HEK293 (cell line): Measurements from ENCODE around the gene RBP2.

Experiments
- TCF7L2 ChIP-seq: IDR thresholded peaks from 2 replicates; pipeline ENCODE4 v1.6.1; 2011; ENCODE audit warnings: low read depth, mild to moderate bottlenecking, inconsistent platforms, low read length, moderate library complexity, borderline replicate concordance
- ZFHX2 ChIP-seq: fragments of 450-650 bp; formaldehyde crosslinking; conservative IDR thresholded peaks from 2 replicates; pipeline ENCODE4 v1.5.1; 2016; ENCODE audit warnings: missing biosample characterization, missing genetic modification characterization
- ZFP3 ChIP-seq: fragments of 450-650 bp; formaldehyde crosslinking; IDR thresholded peaks from 2 replicates; pipeline ENCODE4 v1.5.1; 2016; ENCODE audit warnings: low read depth, missing biosample characterization, missing genetic modification characterization
- ZNF133 ChIP-seq: fragments of 450-650 bp; formaldehyde crosslinking; IDR thresholded peaks from 2 replicates; pipeline ENCODE4 v1.5.1; 2016; ENCODE audit warnings: missing biosample characterization, missing genetic modification characterization
- ZNF433 ChIP-seq: fragments of 450-650 bp; formaldehyde crosslinking; IDR thresholded peaks from 2 replicates; pipeline ENCODE4 v1.5.1; 2016; ENCODE audit warnings: missing biosample characterization, missing genetic modification characterization, low read depth
- ZNF658 ChIP-seq: fragments of 450-650 bp; formaldehyde crosslinking; IDR thresholded peaks from 2 replicates; pipeline ENCODE4; 2016; ENCODE audit warnings: missing biosample characterization, missing genetic modification characterization
- ZNF768 ChIP-seq: fragments of 450-650 bp; formaldehyde crosslinking; IDR thresholded peaks from 2 replicates; pipeline ENCODE4 v1.5.1; 2018; ENCODE audit warnings: missing biosample characterization, mild to moderate bottlenecking, missing genetic modification characterization
- TF ChIP-seq, protein P1 (sequence below): fragments of 450-650 bp; formaldehyde crosslinking; IDR thresholded peaks from 2 replicates; pipeline ENCODE4 v1.5.1; 2016; ENCODE audit warnings: missing biosample characterization, missing genetic modification characterization
- TF ChIP-seq, protein P2 (sequence below): fragments of 450-650 bp; IDR thresholded peaks from 2 replicates; pipeline ENCODE4 v1.5.1; 2018; ENCODE audit warnings: missing biosample characterization, mild to moderate bottlenecking, missing genetic modification characterization
- TF ChIP-seq, protein P3 (sequence below): fragments of 450-650 bp; formaldehyde crosslinking; IDR thresholded peaks from 2 replicates; pipeline ENCODE4 v1.5.1; 2016; ENCODE audit warnings: missing biosample characterization, missing genetic modification characterization
- TF ChIP-seq, protein P4 (sequence below): fragments of 450-650 bp; formaldehyde crosslinking; IDR thresholded peaks from 2 replicates; pipeline ENCODE4 v1.5.1; 2016; ENCODE audit warnings: missing biosample characterization, missing genetic modification characterization
- TF ChIP-seq, protein P5 (sequence below): fragments of 450-650 bp; formaldehyde crosslinking; IDR thresholded peaks from 2 replicates; pipeline ENCODE4 v1.5.1; 2017; ENCODE audit warnings: missing biosample characterization, missing genetic modification characterization
- TF ChIP-seq, protein P6 (sequence below): sonication (generic); formaldehyde crosslinking; IDR thresholded peaks from 2 replicates; pipeline ENCODE4 v1.8.1; 2022; ENCODE audit warnings: mild to moderate bottlenecking, moderate library complexity, missing genetic modification reagents

DNA sequence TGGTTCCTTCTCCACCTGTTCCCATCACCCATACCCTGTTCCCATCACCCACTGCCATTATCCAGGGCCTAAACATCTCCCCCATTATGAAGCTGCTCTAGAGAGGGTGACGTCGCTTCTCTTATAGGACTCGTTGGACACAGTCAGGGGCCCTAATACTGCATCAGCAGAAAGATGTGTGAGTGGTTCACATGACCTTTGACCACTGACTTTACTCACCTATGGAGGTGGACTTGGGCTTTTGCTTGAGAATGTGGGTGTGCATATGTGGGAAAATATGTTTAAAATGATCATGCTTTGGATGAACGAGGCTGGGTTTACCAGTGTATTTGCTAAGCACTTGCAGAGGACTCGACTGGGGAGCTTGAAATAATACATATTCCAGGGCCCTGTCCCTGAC is 26.8 kb downstream of the RBP2 start:
- TF ChIP-seq ZFP3 (no peak), ZNF433 (tag by site-specific recombination) (no peak), ZNF133 (tag by site-specific recombination) (no peak), ZNF768 (tag by site-specific recombination) (no peak), ZNF658 (tag by site-specific recombination) (no peak), ZFHX2 (tag by site-specific recombination) (no peak), TCF7L2 (no peak)
- TF ChIP-seq, protein P1, sequence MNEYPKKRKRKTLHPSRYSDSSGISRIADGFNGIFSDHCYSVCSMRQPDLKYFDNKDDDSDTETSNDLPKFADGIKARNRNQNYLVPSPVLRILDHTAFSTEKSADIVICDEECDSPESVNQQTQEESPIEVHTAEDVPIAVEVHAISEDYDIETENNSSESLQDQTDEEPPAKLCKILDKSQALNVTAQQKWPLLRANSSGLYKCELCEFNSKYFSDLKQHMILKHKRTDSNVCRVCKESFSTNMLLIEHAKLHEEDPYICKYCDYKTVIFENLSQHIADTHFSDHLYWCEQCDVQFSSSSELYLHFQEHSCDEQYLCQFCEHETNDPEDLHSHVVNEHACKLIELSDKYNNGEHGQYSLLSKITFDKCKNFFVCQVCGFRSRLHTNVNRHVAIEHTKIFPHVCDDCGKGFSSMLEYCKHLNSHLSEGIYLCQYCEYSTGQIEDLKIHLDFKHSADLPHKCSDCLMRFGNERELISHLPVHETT, result no peak
- TF ChIP-seq, protein P2, sequence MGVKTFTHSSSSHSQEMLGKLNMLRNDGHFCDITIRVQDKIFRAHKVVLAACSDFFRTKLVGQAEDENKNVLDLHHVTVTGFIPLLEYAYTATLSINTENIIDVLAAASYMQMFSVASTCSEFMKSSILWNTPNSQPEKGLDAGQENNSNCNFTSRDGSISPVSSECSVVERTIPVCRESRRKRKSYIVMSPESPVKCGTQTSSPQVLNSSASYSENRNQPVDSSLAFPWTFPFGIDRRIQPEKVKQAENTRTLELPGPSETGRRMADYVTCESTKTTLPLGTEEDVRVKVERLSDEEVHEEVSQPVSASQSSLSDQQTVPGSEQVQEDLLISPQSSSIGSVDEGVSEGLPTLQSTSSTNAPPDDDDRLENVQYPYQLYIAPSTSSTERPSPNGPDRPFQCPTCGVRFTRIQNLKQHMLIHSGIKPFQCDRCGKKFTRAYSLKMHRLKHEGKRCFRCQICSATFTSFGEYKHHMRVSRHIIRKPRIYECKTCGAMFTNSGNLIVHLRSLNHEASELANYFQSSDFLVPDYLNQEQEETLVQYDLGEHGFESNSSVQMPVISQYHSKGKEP (tag by site-specific recombination), result no peak
- TF ChIP-seq, protein P3, sequence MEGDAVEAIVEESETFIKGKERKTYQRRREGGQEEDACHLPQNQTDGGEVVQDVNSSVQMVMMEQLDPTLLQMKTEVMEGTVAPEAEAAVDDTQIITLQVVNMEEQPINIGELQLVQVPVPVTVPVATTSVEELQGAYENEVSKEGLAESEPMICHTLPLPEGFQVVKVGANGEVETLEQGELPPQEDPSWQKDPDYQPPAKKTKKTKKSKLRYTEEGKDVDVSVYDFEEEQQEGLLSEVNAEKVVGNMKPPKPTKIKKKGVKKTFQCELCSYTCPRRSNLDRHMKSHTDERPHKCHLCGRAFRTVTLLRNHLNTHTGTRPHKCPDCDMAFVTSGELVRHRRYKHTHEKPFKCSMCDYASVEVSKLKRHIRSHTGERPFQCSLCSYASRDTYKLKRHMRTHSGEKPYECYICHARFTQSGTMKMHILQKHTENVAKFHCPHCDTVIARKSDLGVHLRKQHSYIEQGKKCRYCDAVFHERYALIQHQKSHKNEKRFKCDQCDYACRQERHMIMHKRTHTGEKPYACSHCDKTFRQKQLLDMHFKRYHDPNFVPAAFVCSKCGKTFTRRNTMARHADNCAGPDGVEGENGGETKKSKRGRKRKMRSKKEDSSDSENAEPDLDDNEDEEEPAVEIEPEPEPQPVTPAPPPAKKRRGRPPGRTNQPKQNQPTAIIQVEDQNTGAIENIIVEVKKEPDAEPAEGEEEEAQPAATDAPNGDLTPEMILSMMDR, result no peak
- TF ChIP-seq, protein P4, sequence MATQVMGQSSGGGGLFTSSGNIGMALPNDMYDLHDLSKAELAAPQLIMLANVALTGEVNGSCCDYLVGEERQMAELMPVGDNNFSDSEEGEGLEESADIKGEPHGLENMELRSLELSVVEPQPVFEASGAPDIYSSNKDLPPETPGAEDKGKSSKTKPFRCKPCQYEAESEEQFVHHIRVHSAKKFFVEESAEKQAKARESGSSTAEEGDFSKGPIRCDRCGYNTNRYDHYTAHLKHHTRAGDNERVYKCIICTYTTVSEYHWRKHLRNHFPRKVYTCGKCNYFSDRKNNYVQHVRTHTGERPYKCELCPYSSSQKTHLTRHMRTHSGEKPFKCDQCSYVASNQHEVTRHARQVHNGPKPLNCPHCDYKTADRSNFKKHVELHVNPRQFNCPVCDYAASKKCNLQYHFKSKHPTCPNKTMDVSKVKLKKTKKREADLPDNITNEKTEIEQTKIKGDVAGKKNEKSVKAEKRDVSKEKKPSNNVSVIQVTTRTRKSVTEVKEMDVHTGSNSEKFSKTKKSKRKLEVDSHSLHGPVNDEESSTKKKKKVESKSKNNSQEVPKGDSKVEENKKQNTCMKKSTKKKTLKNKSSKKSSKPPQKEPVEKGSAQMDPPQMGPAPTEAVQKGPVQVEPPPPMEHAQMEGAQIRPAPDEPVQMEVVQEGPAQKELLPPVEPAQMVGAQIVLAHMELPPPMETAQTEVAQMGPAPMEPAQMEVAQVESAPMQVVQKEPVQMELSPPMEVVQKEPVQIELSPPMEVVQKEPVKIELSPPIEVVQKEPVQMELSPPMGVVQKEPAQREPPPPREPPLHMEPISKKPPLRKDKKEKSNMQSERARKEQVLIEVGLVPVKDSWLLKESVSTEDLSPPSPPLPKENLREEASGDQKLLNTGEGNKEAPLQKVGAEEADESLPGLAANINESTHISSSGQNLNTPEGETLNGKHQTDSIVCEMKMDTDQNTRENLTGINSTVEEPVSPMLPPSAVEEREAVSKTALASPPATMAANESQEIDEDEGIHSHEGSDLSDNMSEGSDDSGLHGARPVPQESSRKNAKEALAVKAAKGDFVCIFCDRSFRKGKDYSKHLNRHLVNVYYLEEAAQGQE (tag by site-specific recombination), result no peak
- TF ChIP-seq, protein P5, sequence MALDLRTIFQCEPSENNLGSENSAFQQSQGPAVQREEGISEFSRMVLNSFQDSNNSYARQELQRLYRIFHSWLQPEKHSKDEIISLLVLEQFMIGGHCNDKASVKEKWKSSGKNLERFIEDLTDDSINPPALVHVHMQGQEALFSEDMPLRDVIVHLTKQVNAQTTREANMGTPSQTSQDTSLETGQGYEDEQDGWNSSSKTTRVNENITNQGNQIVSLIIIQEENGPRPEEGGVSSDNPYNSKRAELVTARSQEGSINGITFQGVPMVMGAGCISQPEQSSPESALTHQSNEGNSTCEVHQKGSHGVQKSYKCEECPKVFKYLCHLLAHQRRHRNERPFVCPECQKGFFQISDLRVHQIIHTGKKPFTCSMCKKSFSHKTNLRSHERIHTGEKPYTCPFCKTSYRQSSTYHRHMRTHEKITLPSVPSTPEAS, result no peak
- TF ChIP-seq, protein P6, sequence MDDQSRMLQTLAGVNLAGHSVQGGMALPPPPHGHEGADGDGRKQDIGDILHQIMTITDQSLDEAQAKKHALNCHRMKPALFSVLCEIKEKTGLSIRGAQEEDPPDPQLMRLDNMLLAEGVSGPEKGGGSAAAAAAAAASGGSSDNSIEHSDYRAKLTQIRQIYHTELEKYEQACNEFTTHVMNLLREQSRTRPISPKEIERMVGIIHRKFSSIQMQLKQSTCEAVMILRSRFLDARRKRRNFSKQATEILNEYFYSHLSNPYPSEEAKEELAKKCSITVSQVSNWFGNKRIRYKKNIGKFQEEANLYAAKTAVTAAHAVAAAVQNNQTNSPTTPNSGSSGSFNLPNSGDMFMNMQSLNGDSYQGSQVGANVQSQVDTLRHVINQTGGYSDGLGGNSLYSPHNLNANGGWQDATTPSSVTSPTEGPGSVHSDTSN (CRISPR knock-in tag), result no peak
